CD4-positive, alpha-beta T cell treated with Interleukin-4 for 1 hour (primary cell): ENCODE data around the gene NUP133.
"Not testable (repeated sequence)": the region's sequence is repeated elsewhere in the genome, so short reads cannot be mapped to it uniquely, and the experiment has no call there.

Source experiments
- DNase-seq, 2 donors: peaks; one replicate each; pipeline ENCODE4 v3.0.0-alpha.2; 2020 to 2022

The NUP133 gene

GRCh38 chr1:229411434-229412055 lies 96.6 kb downstream of the NUP133 start:
- DNase-seq = no peak

DNA sequence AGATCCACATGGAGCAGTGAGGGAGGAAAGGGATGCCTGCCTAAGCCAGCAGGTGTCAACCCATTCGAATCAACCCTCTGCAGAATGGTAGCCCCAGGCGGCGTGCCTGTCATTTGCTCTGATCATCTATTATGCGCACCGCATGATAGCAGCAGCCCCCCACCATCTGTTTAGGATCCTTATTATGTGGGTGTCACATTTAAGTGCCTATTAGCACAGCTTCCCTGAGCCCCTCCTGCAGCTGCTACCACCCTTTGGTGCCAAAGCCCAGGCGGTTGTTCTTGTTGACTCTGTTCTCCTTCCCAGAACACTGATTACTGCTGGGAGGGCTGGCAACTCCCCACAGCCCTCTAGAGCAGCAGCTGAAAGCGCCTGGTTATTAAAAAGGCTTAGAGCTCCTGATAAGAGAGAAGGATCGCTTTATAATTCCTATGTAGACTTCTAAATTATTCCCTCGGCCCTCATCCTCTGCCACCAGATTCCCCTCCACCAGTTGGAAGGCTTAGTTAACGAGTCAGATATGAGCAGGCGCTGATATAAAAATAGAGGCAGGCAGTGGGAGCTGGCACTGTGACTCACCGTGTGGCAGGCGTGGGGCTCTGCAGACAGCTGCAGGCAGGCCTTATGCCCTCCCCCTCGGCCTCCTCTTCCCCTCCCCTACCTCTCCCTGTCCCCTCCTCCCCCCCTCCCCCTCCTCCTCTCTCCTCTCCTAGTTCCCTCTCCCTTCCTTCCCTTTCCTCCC lies 97.3 kb downstream of the NUP133 start:
- DNase-seq = no peak

- no peak for DNase-seq
Observed at GRCh38 chr1:229410370-229410691, 97.8 kb downstream of the NUP133 start.

GRCh38 chr1:229409616-229410369 lies 98.3 kb downstream of the NUP133 start:
- no peak for DNase-seq

GRCh38 chr1:229408458-229409037 lies 99.6 kb downstream of the NUP133 start:
- no peak for DNase-seq

DNA sequence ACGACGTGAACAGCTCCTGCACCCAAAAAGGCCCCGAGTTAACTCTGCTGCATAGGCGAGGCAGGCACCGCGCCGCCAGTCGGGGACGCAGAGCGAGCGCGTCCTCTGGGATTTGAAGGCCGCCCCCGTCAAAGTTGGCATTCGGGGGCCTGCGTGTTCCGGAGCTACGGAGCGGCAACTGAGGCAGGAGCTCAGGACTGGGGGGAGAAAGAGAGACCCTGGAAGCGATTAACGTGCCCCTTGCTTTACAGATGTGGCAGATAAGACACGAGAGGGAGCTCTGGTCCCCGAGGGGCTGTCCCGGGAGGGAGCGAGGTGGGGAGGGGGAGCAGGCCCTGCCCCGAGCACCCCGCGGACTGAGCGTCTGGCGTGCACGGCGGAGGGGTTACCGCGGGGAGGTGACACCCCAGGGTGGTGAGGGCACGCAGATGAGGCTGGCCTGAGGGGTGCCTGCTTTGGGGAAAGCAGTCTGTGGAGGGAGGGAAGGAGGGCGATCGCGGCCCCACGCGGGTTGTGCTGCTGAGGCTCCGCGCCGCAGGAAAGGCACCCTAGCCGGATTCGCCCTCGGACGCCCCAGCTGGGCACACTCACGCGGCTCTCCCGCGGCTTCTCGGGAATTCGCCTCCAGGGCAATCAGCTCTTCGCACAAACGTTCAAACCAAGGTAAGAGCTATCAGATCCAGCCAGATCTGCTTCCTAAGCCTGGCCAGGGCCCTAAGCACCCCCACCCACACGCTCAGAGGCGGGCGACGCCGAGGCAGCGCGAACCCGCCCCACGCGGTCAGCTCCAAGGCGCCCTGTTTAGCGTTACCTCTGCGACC lies 100.7 kb downstream of the NUP133 start:
- no peak for DNase-seq

DNA sequence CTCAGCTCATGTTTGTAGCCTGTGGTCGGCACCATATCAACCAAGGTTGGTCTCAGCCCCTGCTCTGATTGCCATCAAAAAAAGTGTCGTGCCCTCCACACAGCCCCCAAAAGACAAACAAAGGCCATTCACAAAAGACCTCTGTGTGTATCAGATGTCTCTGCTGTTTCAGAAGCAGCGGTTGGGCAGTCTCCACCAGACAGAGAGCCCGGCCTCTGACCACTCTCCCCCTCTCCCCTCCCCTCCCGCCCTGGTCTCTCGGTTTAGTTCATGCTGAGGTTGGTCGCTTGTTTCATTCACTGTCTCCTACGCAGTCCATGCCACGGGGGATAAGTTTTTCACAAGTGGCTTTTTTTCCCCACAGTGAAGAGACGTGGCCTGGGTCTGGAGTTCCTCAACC lies 101.3 kb downstream of the NUP133 start:
- DNase-seq = no peak

DNA sequence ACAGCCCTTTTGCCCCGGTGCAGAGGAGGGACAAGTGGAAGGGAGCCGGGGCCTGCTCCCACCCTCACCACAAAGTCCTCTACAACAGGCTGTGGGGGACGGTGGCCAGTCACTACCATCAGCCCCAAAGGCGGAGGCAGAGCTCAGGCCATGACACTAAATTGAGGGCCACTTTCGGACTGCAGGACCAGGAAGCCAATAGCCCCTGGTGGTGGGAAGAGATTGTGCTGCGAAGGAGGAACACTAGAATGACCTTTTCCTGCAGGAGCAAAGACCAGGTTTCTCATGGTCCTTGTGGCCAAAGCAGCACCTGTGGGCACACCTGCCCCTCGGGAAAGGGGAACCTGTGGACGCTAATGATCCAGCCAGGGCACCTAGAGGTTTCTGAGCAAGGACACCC lies 104.6 kb downstream of the NUP133 start:
- DNase-seq = no peak

DNA sequence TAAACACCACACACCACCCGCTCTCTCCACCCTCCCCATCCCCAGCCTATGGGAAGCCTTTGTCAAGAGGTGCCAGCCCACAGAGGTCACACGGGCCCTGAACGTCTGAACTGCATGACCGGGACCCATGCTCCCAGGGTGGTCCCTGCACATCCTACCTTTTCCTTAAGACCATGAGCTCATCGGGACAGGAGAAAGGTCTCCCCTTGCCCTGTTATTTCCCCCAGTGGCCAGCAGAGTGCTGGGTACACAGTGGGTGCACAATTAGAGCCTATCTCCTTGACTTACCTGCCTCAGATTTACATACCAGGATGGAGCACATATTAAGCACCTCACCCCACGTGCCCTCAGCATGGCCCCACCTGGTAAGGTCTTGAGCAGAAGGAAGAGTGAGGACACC lies 105.1 kb downstream of the NUP133 start:
- DNase-seq = no peak

GRCh38 chr1:229402329-229402728 lies 105.8 kb downstream of the NUP133 start:
- DNase-seq = not testable (repeated sequence)

- DNase-seq = no peak
Observed at GRCh38 chr1:229397762-229398161, 110.4 kb downstream of the NUP133 start.

DNA sequence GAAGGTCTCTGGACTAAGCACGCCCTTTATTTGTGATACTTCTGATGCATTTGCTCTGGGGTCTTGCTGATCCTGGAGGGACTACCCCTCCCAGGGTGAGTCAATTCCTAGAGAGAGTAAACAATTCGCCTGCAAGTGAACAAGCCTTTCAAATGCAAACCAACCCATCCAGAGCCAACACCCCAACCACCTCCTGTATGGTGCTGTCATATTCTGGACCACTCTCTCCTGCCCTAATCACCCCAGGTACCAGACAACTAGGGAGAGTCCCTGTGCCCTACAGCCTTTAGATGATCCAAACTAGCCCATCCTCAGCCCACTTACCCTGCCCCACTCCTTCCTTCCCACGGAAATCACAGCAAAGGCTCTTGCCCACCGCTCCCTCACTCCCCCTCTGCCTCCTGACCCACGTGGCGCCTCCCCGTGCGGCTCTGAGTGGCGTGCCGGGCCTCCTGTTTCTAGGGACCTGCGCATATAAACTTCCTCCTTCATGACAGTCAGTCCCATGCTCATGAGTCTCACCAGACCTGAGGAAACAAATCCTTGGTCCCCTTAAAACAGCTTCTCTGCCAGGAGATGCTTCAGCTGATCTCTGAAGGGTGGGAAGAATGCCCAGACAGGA lies 111.4 kb downstream of the NUP133 start:
- no peak for DNase-seq

- not testable (repeated sequence) for DNase-seq
Observed at GRCh38 chr1:229394517-229394916, 113.6 kb downstream of the NUP133 start.

- DNase-seq = no peak
Observed at GRCh38 chr1:229392936-229393335, 115.2 kb downstream of the NUP133 start.
